B cell (primary cell): ENCODE data around the gene DNAH2. TPM values are rescaled to one million over a fixed set of nuclear protein-coding genes. Genes with fewer than 3 reads are reported as not detected.

ENCODE experiments used
- ATAC-seq: fragments of 200-7000 bp; cut with Tn5 transposase; one replicate; pipeline ENCODE4 v1.10.0; 2021; ENCODE audit warnings: low read depth, mild to moderate bottlenecking, moderate number of reproducible peaks, moderate library complexity
- CTCF ChIA-PET: fragments of 350-600 bp; sonication (Branson Sonifier 250); formaldehyde crosslinking; loops from one replicate; lab custom pipeline; 2021; ENCODE audit warnings: antibody characterized with exemption, inconsistent platforms; lab: Charles Lee
- POLR2A ChIA-PET: fragments of 350-600 bp; sonication (Branson Sonifier 250); formaldehyde crosslinking; loops from one replicate; lab custom pipeline; 2021; ENCODE audit warnings: antibody characterized with exemption; lab: Charles Lee
- DNase-seq: peaks from one replicate; pipeline ENCODE4 v3.0.0; 2013
- H2AFZ ChIP-seq: 2 replicates; pipeline ENCODE4 v1.6.1; 2012; ENCODE audit warnings: mild to moderate bottlenecking, low read depth, low read length; ENCODE audit not compliant: insufficient read depth, poor library complexity, severe bottlenecking
- H3K27ac ChIP-seq, 2 donors: 1 replicate in 1 of 2; 2 replicates in 1 of 2; pipeline ENCODE4 v1.5.1; 2012 to 2013; ENCODE audit warnings: low read length in 2 of 2, mild to moderate bottlenecking in 2 of 2, moderate library complexity in 1 of 2
- H3K27me3 ChIP-seq, 4 experiments: fragments of 200-600 bp in 1 of 4; sonication (generic) in 1 of 4; replicated peaks in 1 of 4; 1 replicate in 2 of 4; 2 replicates in 2 of 4; pipeline versions ENCODE4 v1.6.1 to v1.7.0; 2013 to 2016; ENCODE audit warnings: low read length in 3 of 4, mild to moderate bottlenecking in 2 of 4, mixed read lengths in 1 of 4, moderate library complexity in 1 of 4; ENCODE audit not compliant: insufficient read depth in 4 of 4, control insufficient read depth in 3 of 4; ENCODE audit errors: control extremely low read depth in 1 of 4
- H3K36me3 ChIP-seq, 2 experiments: replicated peaks in 1 of 2; 1 replicate in 1 of 2; 2 replicates in 1 of 2; pipeline versions ENCODE4 v1.6.1 to v1.7.1; 2013; ENCODE audit warnings: low read length in 1 of 2; ENCODE audit not compliant: insufficient read depth in 2 of 2, control insufficient read depth in 1 of 2; ENCODE audit errors: control extremely low read depth in 1 of 2, extremely low read depth in 1 of 2
- H3K4me1 ChIP-seq, 2 donors: fragments of 200-600 bp in 1 of 2; sonication (generic) in 1 of 2; 1 replicate in 1 of 2; 2 replicates in 1 of 2; pipeline versions ENCODE4 v1.5.1 to v1.6.1; 2013 to 2017; ENCODE audit warnings: low read length in 2 of 2; ENCODE audit not compliant: control insufficient read depth in 2 of 2, insufficient read depth in 2 of 2
- H3K4me2 ChIP-seq: replicated peaks from 2 replicates; pipeline ENCODE3; 2012; ENCODE audit warnings: mild to moderate bottlenecking, low read depth, low read length; ENCODE audit not compliant: poor library complexity, severe bottlenecking
- H3K4me3 ChIP-seq, 5 experiments: fragments of 200-600 bp in 1 of 5; sonication (generic) in 1 of 5; 1 replicate in 3 of 5; 2 replicates in 2 of 5; pipeline versions ENCODE4 v1.5.1 to v1.7.0; 2011 to 2016; ENCODE audit warnings: low read length in 4 of 5, mild to moderate bottlenecking in 4 of 5, low read depth in 2 of 5, control low read depth in 1 of 5, moderate library complexity in 1 of 5; ENCODE audit not compliant: insufficient read depth in 1 of 5; ENCODE audit errors: control extremely low read depth in 1 of 5, extremely low read depth in 1 of 5
- H3K79me2 ChIP-seq: fragments of 200-600 bp; sonication (generic); one replicate; pipeline ENCODE4 v1.6.0; 2016; ENCODE audit warnings: low read length; ENCODE audit not compliant: control insufficient read depth, insufficient read depth
- H3K9ac ChIP-seq: fragments of 200-600 bp; sonication (generic); 2 replicates; pipeline ENCODE4 v1.6.1; 2017; ENCODE audit warnings: mild to moderate bottlenecking, low read length, moderate library complexity
- H3K9me3 ChIP-seq, 3 donors: one replicate each; pipeline versions ENCODE4 v1.6.1 to v1.7.1; 2013; ENCODE audit warnings: low read length in 2 of 3; ENCODE audit not compliant: control insufficient read depth in 2 of 3, insufficient read depth in 1 of 3; ENCODE audit errors: control extremely low read depth in 1 of 3
- H4K20me1 ChIP-seq: 2 replicates; pipeline ENCODE4 v1.6.0; 2012; ENCODE audit warnings: mild to moderate bottlenecking, low read length; ENCODE audit not compliant: insufficient read depth, control insufficient read depth, poor library complexity, severe bottlenecking
- H3K27ac Mint-ChIP-seq: one replicate; pipeline ENCODE4 v1.8.0; 2021; ENCODE audit warnings: mixed read lengths
- H3K27me3 Mint-ChIP-seq: one replicate; pipeline ENCODE4 v1.8.0; 2021; ENCODE audit warnings: mixed read lengths
- H3K4me1 Mint-ChIP-seq: one replicate; pipeline ENCODE4 v1.8.0; 2021; ENCODE audit warnings: mixed read lengths
- H3K4me3 Mint-ChIP-seq: one replicate; pipeline ENCODE4 v1.8.0; 2021; ENCODE audit warnings: mixed read lengths
- H3K9me3 Mint-ChIP-seq: one replicate; pipeline ENCODE4 v1.8.0; 2022; ENCODE audit warnings: mixed read lengths; ENCODE audit not compliant: insufficient read depth
- CTCF ChIP-seq: fragments of 200-600 bp; IDR thresholded peaks from one replicate; pipeline ENCODE4 v1.8.0; 2022; ENCODE audit warnings: antibody characterized with exemption, mild to moderate bottlenecking
- EZH2 ChIP-seq: IDR thresholded peaks from 2 replicates; pipeline ENCODE4 v1.6.1; 2012; ENCODE audit warnings: borderline replicate concordance, low read depth, mild to moderate bottlenecking, moderate library complexity, low read length; ENCODE audit not compliant: insufficient read depth, poor library complexity, severe bottlenecking
- WGBS: methylation state at CpG from one replicate; pipeline ENCODE4 v1.1.5; 2013; ENCODE audit warnings: missing lambda C conversion rate; ENCODE audit not compliant: insufficient coverage; 5-methylcytosine and 5-hydroxymethylcytosine counted together
- intact Hi-C: fragments of 100-400 bp; cut with micrococcal nuclease; formaldehyde crosslinking; loops from one replicate; pipeline ENCODE4 v1.10.0; 2022
- polyA plus RNA-seq: library from polyadenylated mRNA; depleted of rRNA; stranded (reverse); fragments of >200 nt; gene quantifications from 2 replicates; pipeline ENCODE4 v1.2.3, GENCODE V29; 2012
- total RNA-seq, 2 donors: library from RNA; stranded (reverse); fragments of 120-200 nt in 1 of 2; gene quantifications; 1 replicate in 1 of 2; 2 replicates in 1 of 2; pipeline versions ENCODE4 v1.2.3 to v1.2.4, GENCODE V29; 2013 to 2022

Gene DNAH2
- total and polyA plus RNA-seq, 2 donors (not counting 1 experiment from before 2014, with no cell fraction given), result 0.03 TPM; not detected in 1

- Histone ChIP-seq H3K27me3 (no peaks in the 10 kb centered on the region), H3K9ac (no peak overlapping the region), H3K27ac (no peak overlapping the region), H3K9me3 (peaks cover 3 to 9% (median 8%) of the 10 kb centered on the region in 3 donors), H4K20me1 (peaks cover 47% of the 10 kb centered on the region), H3K4me1 (no peaks in the 10 kb centered on the region), H3K4me3 (no peak overlapping the region), H3K36me3 (peaks cover 13 to 55% of the 10 kb centered on the region in 2 experiments), H2AFZ (no peak overlapping the region), H3K79me2 (peaks cover 38% of the 10 kb centered on the region), H3K4me2 (no peak overlapping the region)
- DNase-seq (no peak), ATAC-seq (no peak)
- peaks cover 5% of the 10 kb centered on the region for H3K4me1 Mint-ChIP-seq
- no peak overlapping the region for H3K4me3 Mint-ChIP-seq
- H3K9me3 Mint-ChIP-seq, result no peaks in the 10 kb centered on the region
- ChIA-PET POLR2A (interaction anchor here (0.7 to 1.1 kb wide), 2 partner anchors 11 kb away, joined by 4 to 8 read pairs; no protein-coding TSS in a partner anchor), CTCF (interaction anchor here (0.8 to 1.7 kb wide), 3 partner anchors 12 to 319 kb away, joined by 3 to 5 read pairs (median 3); partner anchors contain the start of gene TP53)
- intact Hi-C loops, result no loop called here
- TF ChIP-seq CTCF (no peak), EZH2 (no peak)
- H3K27me3 Mint-ChIP-seq, result no peaks in the 10 kb centered on the region
- no peak overlapping the region for H3K27ac Mint-ChIP-seq
- WGBS, result 97% methylated on average over 11 of the region's 14 CpGs
These were observed 42.6 kb upstream of the DNAH2 start for GRCh38 chr17:7674934-7675333.

GRCh38 chr17:7676533-7676932, 41.0 kb upstream of the DNAH2 start:
- peaks cover 7% of the 10 kb centered on the region for H3K4me1 Mint-ChIP-seq
- peak overlapping the region; percentile 46 for H3K27ac Mint-ChIP-seq
- no peak overlapping the region for H3K9ac ChIP-seq
- ATAC-seq (no peak), DNase-seq (no peak)
- H3K4me1 ChIP-seq, result no peaks in the 10 kb centered on the region
- TF ChIP-seq EZH2, result no peak
- no peak for TF ChIP-seq CTCF
- no peak overlapping the region for H3K4me3 ChIP-seq
- ChIA-PET POLR2A (interaction anchor here (0.7 to 1.2 kb wide), 2 partner anchors 11 to 472 kb away, joined by 3 to 4 read pairs; partner anchors contain the start of gene TP53), CTCF (no interaction called here)
- H3K4me2 ChIP-seq, result no peak overlapping the region
- H3K4me3 Mint-ChIP-seq, result no peak overlapping the region
- peaks cover 53% of the 10 kb centered on the region for H3K79me2 ChIP-seq
- H3K27me3 Mint-ChIP-seq, result no peaks in the 10 kb centered on the region
- no peaks in the 10 kb centered on the region for H3K27me3 ChIP-seq
- H3K9me3 ChIP-seq, result peaks cover 3 to 9% (median 8%) of the 10 kb centered on the region in 3 donors
- intact Hi-C loops, result no loop called here
- peaks cover 15 to 41% of the 10 kb centered on the region in 2 experiments for H3K36me3 ChIP-seq
- H3K27ac ChIP-seq, result no peak overlapping the region
- H4K20me1 ChIP-seq, result peaks cover 54% of the 10 kb centered on the region
- WGBS, result 97% methylated on average over 5 of the region's 5 CpGs
- no peaks in the 10 kb centered on the region for H3K9me3 Mint-ChIP-seq
- no peak overlapping the region for H2AFZ ChIP-seq
